IMR-90 (cell line): ENCODE measurements around the gene SPECC1L. TPM values are rescaled to one million over a fixed set of nuclear protein-coding genes. Genes with fewer than 3 reads are reported as not detected.

Source experiments
- ATAC-seq: fragments of 200-7000 bp; cut with Tn5 transposase; 2 replicates; pipeline ENCODE4 v1.9.1; 2020; ENCODE audit warnings: low read depth, mild to moderate bottlenecking, moderate library complexity
- BruUV-seq: library from RNA; stranded (reverse); fragments of 400-500 nt; replicated peaks from 2 replicates; lab custom pipeline; 2021; lab: Mats Ljungman, UMichigan
- CTCF ChIA-PET: fragments of 300-600 bp; formaldehyde crosslinking; extraction: SDS; loops from one replicate; lab custom pipeline; 2021; ENCODE audit warnings: antibody characterized with exemption; lab: Yijun Ruan, JAX
- POLR2A ChIA-PET: fragments of 300-600 bp; sonication (Branson Sonifier 250); formaldehyde crosslinking; loops from one replicate; lab custom pipeline; 2022; ENCODE audit warnings: antibody characterized with exemption; ENCODE audit not compliant: unreplicated experiment; lab: Charles Lee
- DNase-seq: peaks from one replicate; pipeline ENCODE4 v3.0.0; 2013
- H2AFZ ChIP-seq: replicated peaks from 2 replicates; pipeline ENCODE3; 2013; ENCODE audit warnings: low read length, mild to moderate bottlenecking; ENCODE audit not compliant: poor library complexity
- H2AK5ac ChIP-seq: 2 replicates; pipeline ENCODE4 v1.6.1; 2013; ENCODE audit warnings: low read depth, low read length, inconsistent platforms
- H2AK9ac ChIP-seq: replicated peaks from 2 replicates; pipeline ENCODE3; 2013; ENCODE audit warnings: mild to moderate bottlenecking, low read depth, low read length, moderate library complexity; ENCODE audit not compliant: poor library complexity
- H2BK120ac ChIP-seq: 2 replicates; pipeline ENCODE4 v1.6.1; 2013; ENCODE audit warnings: low read depth, low read length, inconsistent platforms
- H2BK15ac ChIP-seq: 3 replicates; pipeline ENCODE4 v1.6.1; 2013; ENCODE audit warnings: low read depth, low read length, inconsistent platforms
- H2BK20ac ChIP-seq: 2 replicates; pipeline ENCODE4 v1.6.1; 2013; ENCODE audit warnings: low read depth, mild to moderate bottlenecking, inconsistent platforms, low read length, moderate library complexity
- H2BK5ac ChIP-seq: 2 replicates; pipeline ENCODE4 v1.6.1; 2013; ENCODE audit warnings: mild to moderate bottlenecking, low read depth, low read length, inconsistent platforms; ENCODE audit not compliant: poor library complexity, severe bottlenecking
- H3K14ac ChIP-seq: replicated peaks from 2 replicates; pipeline ENCODE4 v1.6.1; 2013; ENCODE audit warnings: low read depth, low read length, inconsistent platforms
- H3K18ac ChIP-seq: 2 replicates; pipeline ENCODE4 v1.6.1; 2013; ENCODE audit warnings: low read depth, low read length, control low read depth
- H3K23ac ChIP-seq: 2 replicates; pipeline ENCODE4 v1.6.1; 2013; ENCODE audit warnings: low read depth, low read length, inconsistent platforms
- H3K27ac ChIP-seq: 2 replicates; pipeline ENCODE4 v1.5.1; 2013; ENCODE audit warnings: mild to moderate bottlenecking, control low read depth, low read length; ENCODE audit not compliant: insufficient read depth
- H3K27me3 ChIP-seq: 2 replicates; pipeline ENCODE4 v1.6.1; 2013; ENCODE audit warnings: low read length; ENCODE audit not compliant: control insufficient read depth, insufficient read depth
- H3K36me3 ChIP-seq: 2 replicates; pipeline ENCODE4 v1.6.1; 2013; ENCODE audit warnings: low read length, mixed read lengths; ENCODE audit not compliant: control insufficient read depth, insufficient read depth
- H3K4ac ChIP-seq: 2 replicates; pipeline ENCODE4 v1.6.1; 2013; ENCODE audit warnings: low read depth, low read length, inconsistent platforms
- H3K4me1 ChIP-seq: 2 replicates; pipeline ENCODE4 v1.6.1; 2013; ENCODE audit warnings: low read length, mixed read lengths; ENCODE audit not compliant: control insufficient read depth, insufficient read depth
- H3K4me2 ChIP-seq: 2 replicates; pipeline ENCODE4 v1.6.1; 2013; ENCODE audit warnings: low read depth, mild to moderate bottlenecking, control low read depth, low read length, moderate library complexity
- H3K4me3 ChIP-seq: 2 replicates; pipeline ENCODE4 v1.5.1; 2013; ENCODE audit warnings: low read depth, mild to moderate bottlenecking, control low read depth, low read length, moderate library complexity; ENCODE audit not compliant: insufficient read depth
- H3K56ac ChIP-seq: 2 replicates; pipeline ENCODE4 v1.6.1; 2013; ENCODE audit warnings: low read length, inconsistent platforms; ENCODE audit not compliant: insufficient read depth; ENCODE audit errors: extremely low read depth
- H3K79me1 ChIP-seq, 2 experiments: 2 replicates each; pipeline ENCODE4 v1.6.1; 2013; ENCODE audit warnings: low read length in 2 of 2, inconsistent platforms in 1 of 2, low read depth in 1 of 2
- H3K9ac ChIP-seq: 2 replicates; pipeline ENCODE4 v1.6.1; 2013; ENCODE audit warnings: low read depth, low read length, control low read depth
- H3K9me1 ChIP-seq: 2 replicates; pipeline ENCODE4 v1.6.1; 2013; ENCODE audit warnings: low read length, inconsistent platforms; ENCODE audit not compliant: insufficient read depth
- H3K9me3 ChIP-seq: 2 replicates; pipeline ENCODE4 v1.6.1; 2013; ENCODE audit warnings: low read length; ENCODE audit not compliant: control insufficient read depth, insufficient read depth
- H4K20me1 ChIP-seq: 2 replicates; pipeline ENCODE4 v1.6.1; 2013; ENCODE audit warnings: low read length, inconsistent platforms; ENCODE audit not compliant: insufficient read depth
- H4K5ac ChIP-seq: 2 replicates; pipeline ENCODE4 v1.6.1; 2013; ENCODE audit warnings: mild to moderate bottlenecking, low read depth, low read length, control low read depth
- H4K8ac ChIP-seq, 2 experiments: 2 replicates each; pipeline ENCODE4 v1.6.1; 2013; ENCODE audit warnings: low read depth in 2 of 2, low read length in 2 of 2, control low read depth in 1 of 2, inconsistent platforms in 1 of 2
- H4K91ac ChIP-seq: 2 replicates; pipeline ENCODE4 v1.6.1; 2013; ENCODE audit warnings: low read depth, low read length, inconsistent platforms; ENCODE audit not compliant: insufficient read depth
- BHLHE40 ChIP-seq: fragments of 150-350 bp; IDR thresholded peaks from 2 replicates; pipeline ENCODE4 v1.6.1; 2016; ENCODE audit warnings: mild to moderate bottlenecking, low read depth, low read length
- CEBPB ChIP-seq: IDR thresholded peaks from 2 replicates; pipeline ENCODE4 v1.6.1; 2012; ENCODE audit warnings: low read depth, low read length, improper control_type of control experiment
- CHD1 ChIP-seq: IDR thresholded peaks from 2 replicates; pipeline ENCODE4 v1.6.1; 2012; ENCODE audit warnings: low read depth, low read length, improper control_type of control experiment
- FOS ChIP-seq: fragments of 150-350 bp; IDR thresholded peaks from 2 replicates; pipeline ENCODE4 v1.6.1; 2016; ENCODE audit warnings: low read depth, low read length
- MAFK ChIP-seq: IDR thresholded peaks from 2 replicates; pipeline ENCODE4 v1.6.1; 2012; ENCODE audit warnings: low read depth, low read length, improper control_type of control experiment
- MAZ ChIP-seq: IDR thresholded peaks from 2 replicates; pipeline ENCODE4 v1.6.1; 2012; ENCODE audit warnings: low read depth, mild to moderate bottlenecking, low read length, improper control_type of control experiment, moderate library complexity, borderline replicate concordance
- MXI1 ChIP-seq: IDR thresholded peaks from 2 replicates; pipeline ENCODE4 v1.6.1; 2012; ENCODE audit warnings: low read depth, mild to moderate bottlenecking, low read length, moderate library complexity, borderline replicate concordance
- NFE2L2 ChIP-seq: fragments of 150-350 bp; IDR thresholded peaks from 2 replicates; pipeline ENCODE4 v1.6.1; 2016; ENCODE audit warnings: low read depth, mild to moderate bottlenecking, low read length
- POLR2A ChIP-seq: IDR thresholded peaks from 2 replicates; pipeline ENCODE4 v1.6.1; 2012; ENCODE audit warnings: mild to moderate bottlenecking, low read depth, low read length
- RAD21 ChIP-seq: IDR thresholded peaks from 2 replicates; pipeline ENCODE4 v1.6.1; 2012; ENCODE audit warnings: low read length, improper control_type of control experiment
- RCOR1 ChIP-seq: IDR thresholded peaks from 2 replicates; pipeline ENCODE4 v1.6.1; 2012; ENCODE audit warnings: mild to moderate bottlenecking, low read length, improper control_type of control experiment; ENCODE audit not compliant: insufficient replicate concordance
- RFX5 ChIP-seq: IDR thresholded peaks from 2 replicates; pipeline ENCODE4 v1.8.0; 2012; ENCODE audit warnings: low read depth, mild to moderate bottlenecking, low read length, moderate library complexity
- SMC3 ChIP-seq: fragments of 150-350 bp; IDR thresholded peaks from 2 replicates; pipeline ENCODE4 v1.6.1; 2016; ENCODE audit warnings: low read depth, mild to moderate bottlenecking, antibody characterized with exemption, low read length, moderate library complexity
- WGBS, 2 experiments: methylation state at CpG; one replicate each; pipeline versions ENCODE4 v1.1.5 to v1.1.7; 2013; ENCODE audit warnings: missing lambda C conversion rate in 2 of 2; ENCODE audit not compliant: insufficient read length in 1 of 2; ENCODE audit errors: extremely low coverage in 2 of 2; 5-methylcytosine and 5-hydroxymethylcytosine counted together
- dilution Hi-C: fragments of 300-500 bp; cut with HindIII; formaldehyde crosslinking; loops from one replicate; pipeline ENCODE4 v1.14.3; 2018; ENCODE audit warnings: low sequenced_read_pairs; ENCODE audit not compliant: unreplicated experiment
- in situ Hi-C: fragments of 300-500 bp; cut with MboI; formaldehyde crosslinking; loops from 3 replicates; pipeline ENCODE4 v1.14.3; 2019; ENCODE audit warnings: low sequenced_read_pairs, inconsistent platforms, mixed read lengths
- intact Hi-C: fragments of 100-400 bp; cut with micrococcal nuclease; formaldehyde crosslinking; loops from 2 replicates; pipeline ENCODE4 v1.10.0; 2022
- polyA plus RNA-seq, 3 experiments: library from polyadenylated mRNA; depleted of rRNA; stranded (reverse); fragments of >200 nt; gene quantifications; 2 replicates each; pipeline ENCODE4 v1.2.3, GENCODE V29; 2012; ENCODE audit warnings: low replicate concordance in 1 of 3
- total RNA-seq: library from RNA; depleted of rRNA; stranded (reverse); fragments of >200 nt; gene quantifications from 2 replicates; pipeline ENCODE4 v1.2.3, GENCODE V29; 2012
- TF ChIP-seq, protein P1 (sequence below): fragments of 150-350 bp; IDR thresholded peaks from 2 replicates; pipeline ENCODE4 v1.6.1; 2016; ENCODE audit warnings: low read depth, mild to moderate bottlenecking, low read length, moderate library complexity, borderline replicate concordance
- TF ChIP-seq, protein P2 (sequence below): conservative IDR thresholded peaks from 2 replicates; pipeline ENCODE4 v1.5.1; 2012; ENCODE audit warnings: mild to moderate bottlenecking, low read depth, low read length, improper control_type of control experiment
- TF ChIP-seq, protein P3 (sequence below): fragments of 150-350 bp; IDR thresholded peaks from 2 replicates; pipeline ENCODE4 v1.6.1; 2017; ENCODE audit warnings: mild to moderate bottlenecking, antibody characterized with exemption, low read length, low read depth

SPECC1L gene
- total and polyA plus RNA-seq, 2 of the 4 experiments (the other 2 are of a cell fraction) = 18.7 to 44.1 TPM

DNA sequence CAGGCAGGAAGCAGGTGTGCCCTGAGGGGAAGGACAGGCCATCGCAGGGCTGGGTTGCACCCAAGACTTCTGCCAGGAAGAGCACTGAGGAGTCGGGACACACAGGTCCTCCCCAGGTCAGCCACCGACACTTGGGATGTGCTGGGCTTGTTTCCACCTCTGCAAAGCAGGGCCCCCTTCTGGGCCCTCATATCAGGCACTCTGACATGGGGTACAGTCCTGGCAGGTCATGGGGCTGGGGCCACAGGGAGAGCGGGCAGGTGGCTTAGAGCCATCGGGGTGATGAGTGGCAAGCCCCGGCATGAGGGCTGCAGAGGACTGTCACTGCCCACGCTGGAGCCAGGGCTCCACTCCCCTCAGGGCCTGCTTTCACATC lies 148.8 kb downstream of the SPECC1L start:
- H3K9ac ChIP-seq = no peak overlapping the region
- 87% methylated on average over 4 of the region's 7 CpGs; no CpG with 5 or more reads in 1 of the 2 experiments for WGBS, 2 experiments
- no peak overlapping the region for H2AK9ac ChIP-seq
- ATAC-seq (no peak), DNase-seq (no peak)
- intact Hi-C loops (no loop called here), dilution Hi-C loops (no loop called here), in situ Hi-C loops (loop anchor here (5.0 kb wide), 1 partner anchor 83 kb away; no protein-coding TSS in a partner anchor)
- H4K20me1 ChIP-seq = peaks cover 6% of the 10 kb centered on the region
- peaks cover 13% of the 10 kb centered on the region for H3K4me1 ChIP-seq
- no peaks in the 10 kb centered on the region for H3K9me3 ChIP-seq
- H3K27me3 ChIP-seq = peaks cover 9% of the 10 kb centered on the region
- H3K4me2 ChIP-seq = no peak overlapping the region
- no peak overlapping the region for H3K14ac ChIP-seq
- no peak overlapping the region for H4K8ac ChIP-seq
- no peak overlapping the region for H3K27ac ChIP-seq
- no peak overlapping the region for H3K4me3 ChIP-seq
- H2AFZ ChIP-seq = no peak overlapping the region
- no TSS peak for BruUV-seq
- H3K18ac ChIP-seq = no peak overlapping the region
- no peak overlapping the region for H2BK20ac ChIP-seq
- POLR2A ChIA-PET = no interaction called here
- no peak overlapping the region; the same call in 1 of the 2 replicates for H2AK5ac ChIP-seq
- H3K4ac ChIP-seq = no peak overlapping the region
- no peak overlapping the region for H3K56ac ChIP-seq
- no peak overlapping the region for H2BK15ac ChIP-seq
- H3K23ac ChIP-seq = no peak overlapping the region
- no peak overlapping the region for H2BK5ac ChIP-seq
- TF ChIP-seq FOS = no peak
- no peak for TF ChIP-seq CHD1
- TF ChIP-seq POLR2A = no peak
- no peak for TF ChIP-seq SMC3
- TF ChIP-seq, protein P1, sequence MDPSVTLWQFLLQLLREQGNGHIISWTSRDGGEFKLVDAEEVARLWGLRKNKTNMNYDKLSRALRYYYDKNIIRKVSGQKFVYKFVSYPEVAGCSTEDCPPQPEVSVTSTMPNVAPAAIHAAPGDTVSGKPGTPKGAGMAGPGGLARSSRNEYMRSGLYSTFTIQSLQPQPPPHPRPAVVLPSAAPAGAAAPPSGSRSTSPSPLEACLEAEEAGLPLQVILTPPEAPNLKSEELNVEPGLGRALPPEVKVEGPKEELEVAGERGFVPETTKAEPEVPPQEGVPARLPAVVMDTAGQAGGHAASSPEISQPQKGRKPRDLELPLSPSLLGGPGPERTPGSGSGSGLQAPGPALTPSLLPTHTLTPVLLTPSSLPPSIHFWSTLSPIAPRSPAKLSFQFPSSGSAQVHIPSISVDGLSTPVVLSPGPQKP = no peak
- no peak for TF ChIP-seq MAFK
- TF ChIP-seq MAZ = no peak
- TF ChIP-seq NFE2L2 = no peak
- TF ChIP-seq, protein P2, sequence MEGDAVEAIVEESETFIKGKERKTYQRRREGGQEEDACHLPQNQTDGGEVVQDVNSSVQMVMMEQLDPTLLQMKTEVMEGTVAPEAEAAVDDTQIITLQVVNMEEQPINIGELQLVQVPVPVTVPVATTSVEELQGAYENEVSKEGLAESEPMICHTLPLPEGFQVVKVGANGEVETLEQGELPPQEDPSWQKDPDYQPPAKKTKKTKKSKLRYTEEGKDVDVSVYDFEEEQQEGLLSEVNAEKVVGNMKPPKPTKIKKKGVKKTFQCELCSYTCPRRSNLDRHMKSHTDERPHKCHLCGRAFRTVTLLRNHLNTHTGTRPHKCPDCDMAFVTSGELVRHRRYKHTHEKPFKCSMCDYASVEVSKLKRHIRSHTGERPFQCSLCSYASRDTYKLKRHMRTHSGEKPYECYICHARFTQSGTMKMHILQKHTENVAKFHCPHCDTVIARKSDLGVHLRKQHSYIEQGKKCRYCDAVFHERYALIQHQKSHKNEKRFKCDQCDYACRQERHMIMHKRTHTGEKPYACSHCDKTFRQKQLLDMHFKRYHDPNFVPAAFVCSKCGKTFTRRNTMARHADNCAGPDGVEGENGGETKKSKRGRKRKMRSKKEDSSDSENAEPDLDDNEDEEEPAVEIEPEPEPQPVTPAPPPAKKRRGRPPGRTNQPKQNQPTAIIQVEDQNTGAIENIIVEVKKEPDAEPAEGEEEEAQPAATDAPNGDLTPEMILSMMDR = no peak
- TF ChIP-seq RCOR1 = no peak
- no peak for TF ChIP-seq RFX5
- TF ChIP-seq CEBPB = no peak
- TF ChIP-seq BHLHE40 = no peak
- TF ChIP-seq RAD21 = no peak
- TF ChIP-seq, protein P3, sequence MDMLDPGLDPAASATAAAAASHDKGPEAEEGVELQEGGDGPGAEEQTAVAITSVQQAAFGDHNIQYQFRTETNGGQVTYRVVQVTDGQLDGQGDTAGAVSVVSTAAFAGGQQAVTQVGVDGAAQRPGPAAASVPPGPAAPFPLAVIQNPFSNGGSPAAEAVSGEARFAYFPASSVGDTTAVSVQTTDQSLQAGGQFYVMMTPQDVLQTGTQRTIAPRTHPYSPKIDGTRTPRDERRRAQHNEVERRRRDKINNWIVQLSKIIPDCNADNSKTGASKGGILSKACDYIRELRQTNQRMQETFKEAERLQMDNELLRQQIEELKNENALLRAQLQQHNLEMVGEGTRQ = no peak
- no peak for TF ChIP-seq MXI1
- peaks cover 15% of the 10 kb centered on the region for H3K9me1 ChIP-seq
- CTCF ChIA-PET = no interaction called here
- no peak overlapping the region for H2BK120ac ChIP-seq
- no peak overlapping the region for H4K5ac ChIP-seq
- peaks cover 11% of the 10 kb centered on the region; the same call in 1 of the 2 replicates for H3K36me3 ChIP-seq
- H3K79me1 ChIP-seq = peaks cover 0 to 6% of the 10 kb centered on the region in 2 experiments; a peak in 1 of 4 replicates
- H4K91ac ChIP-seq = no peak overlapping the region
